Osteocyte (in vitro differentiated cells): ENCODE results near the gene IDI2. TPM values are rescaled to one million over a fixed set of nuclear protein-coding genes. Genes with fewer than 3 reads are reported as not detected.

Experiments
- DNase-seq: peaks from one replicate; pipeline ENCODE4 v3.0.0; 2021; ENCODE audit warnings: mixed read lengths; ENCODE audit not compliant: unreplicated experiment; ENCODE audit errors: extremely low spot score
- H3K27ac Mint-ChIP-seq: one replicate; pipeline ENCODE4 v1.8.0; 2021; ENCODE audit warnings: mild to moderate bottlenecking, mixed read lengths; ENCODE audit not compliant: unreplicated experiment
- H3K27me3 Mint-ChIP-seq: one replicate; pipeline ENCODE4 v1.8.0; 2021; ENCODE audit warnings: mixed read lengths; ENCODE audit not compliant: unreplicated experiment
- H3K36me3 Mint-ChIP-seq: one replicate; pipeline ENCODE4 v1.8.0; 2021; ENCODE audit warnings: mixed read lengths; ENCODE audit not compliant: unreplicated experiment
- H3K4me1 Mint-ChIP-seq: one replicate; pipeline ENCODE4 v1.8.0; 2021; ENCODE audit warnings: mixed read lengths; ENCODE audit not compliant: unreplicated experiment
- H3K4me3 Mint-ChIP-seq: one replicate; pipeline ENCODE4 v1.8.0; 2021; ENCODE audit warnings: mild to moderate bottlenecking, moderate library complexity, mixed read lengths; ENCODE audit not compliant: unreplicated experiment
- H3K9me3 Mint-ChIP-seq: one replicate; pipeline ENCODE4 v1.8.0; 2021; ENCODE audit warnings: mixed read lengths; ENCODE audit not compliant: unreplicated experiment
- CTCF ChIP-seq: fragments of 200-600 bp; sonication (generic); IDR thresholded peaks from 2 replicates; pipeline ENCODE4 v1.5.0; 2021; ENCODE audit warnings: antibody characterized with exemption, mild to moderate bottlenecking, moderate library complexity
- total RNA-seq: library from RNA; stranded (reverse); gene quantifications from 2 replicates; pipeline ENCODE4 v1.2.1, GENCODE V29; 2021

The IDI2 gene
- total RNA-seq, 1 donor from 2014 or later: not detected

GRCh38 chr10:1047937-1048336, 22.3 kb upstream of the IDI2 start:
- Mint-ChIP-seq H3K27ac (peak overlapping the region; percentile 99), H3K4me3 (peak overlapping the region; percentile 87), H3K27me3 (no peaks in the 10 kb centered on the region), H3K36me3 (peaks cover 19% of the 10 kb centered on the region), H3K4me1 (peaks cover 54% of the 10 kb centered on the region), H3K9me3 (no peaks in the 10 kb centered on the region)
- TF ChIP-seq CTCF: no peak
- DNase-seq: no peak

GRCh38 chr10:1045415-1045814, 19.8 kb upstream of the IDI2 start:
- peak overlapping the region; percentile 27 for H3K27ac Mint-ChIP-seq
- DNase-seq: no peak
- peak overlapping the region; percentile 35 for H3K4me3 Mint-ChIP-seq
- H3K36me3 Mint-ChIP-seq: peaks cover 19% of the 10 kb centered on the region
- no peak for TF ChIP-seq CTCF
- peaks cover 42% of the 10 kb centered on the region for H3K4me1 Mint-ChIP-seq
- no peaks in the 10 kb centered on the region for H3K9me3 Mint-ChIP-seq
- H3K27me3 Mint-ChIP-seq: no peaks in the 10 kb centered on the region

- peak overlapping the region; percentile 27 for H3K27ac Mint-ChIP-seq
- no peaks in the 10 kb centered on the region for H3K27me3 Mint-ChIP-seq
- peaks cover 23% of the 10 kb centered on the region for H3K36me3 Mint-ChIP-seq
- TF ChIP-seq CTCF: no peak
- H3K9me3 Mint-ChIP-seq: no peaks in the 10 kb centered on the region
- H3K4me1 Mint-ChIP-seq: peaks cover 44% of the 10 kb centered on the region
- H3K4me3 Mint-ChIP-seq: peak overlapping the region; percentile 36
- DNase-seq: no peak
Measured at GRCh38 chr10:1044964-1045363, 19.3 kb upstream of the IDI2 start.

GRCh38 chr10:1044146-1044545, 18.5 kb upstream of the IDI2 start:
- Mint-ChIP-seq H3K4me3 (no peak overlapping the region), H3K9me3 (no peaks in the 10 kb centered on the region), H3K27me3 (no peaks in the 10 kb centered on the region), H3K4me1 (peaks cover 42% of the 10 kb centered on the region), H3K27ac (peak overlapping the region; percentile 49), H3K36me3 (peaks cover 23% of the 10 kb centered on the region)
- DNase-seq: no peak
- TF ChIP-seq CTCF: no peak

GRCh38 chr10:1043532-1043995, 17.9 kb upstream of the IDI2 start:
- Mint-ChIP-seq H3K4me1 (peaks cover 42% of the 10 kb centered on the region), H3K27ac (peak overlapping the region; percentile 49), H3K27me3 (no peaks in the 10 kb centered on the region), H3K36me3 (peaks cover 23% of the 10 kb centered on the region), H3K4me3 (no peak overlapping the region), H3K9me3 (no peaks in the 10 kb centered on the region)
- no peak for DNase-seq
- TF ChIP-seq CTCF: no peak
